Measurements from ENCODE around the gene UBXN7.
"Not testable (repeated sequence)": the region's sequence is repeated elsewhere in the genome, so short reads cannot be mapped to it uniquely, and the experiment has no call there.

The UBXN7 gene

GRCh38 chr3:196354132-196354531, 78.1 kb downstream of the UBXN7 start:
- no peak for DNase-seq

- DNase-seq, result no peak
Measured at GRCh38 chr3:196351541-196351940, 80.7 kb downstream of the UBXN7 start.

GRCh38 chr3:196350067-196350466, 82.2 kb downstream of the UBXN7 start:
- DNase-seq, result no peak

GRCh38 chr3:196348698-196349097, 83.5 kb downstream of the UBXN7 start:
- DNase-seq, result no peak

GRCh38 chr3:196344663-196345062, 87.6 kb downstream of the UBXN7 start:
- DNase-seq, result no peak

GRCh38 chr3:196343917-196344316, 88.3 kb downstream of the UBXN7 start:
- DNase-seq, result not testable (repeated sequence)

- DNase-seq, result no peak
Measured at GRCh38 chr3:196341137-196341536, 91.1 kb downstream of the UBXN7 start.

- DNase-seq, result no peak
Measured at GRCh38 chr3:196340466-196340865, 91.8 kb downstream of the UBXN7 start.

- DNase-seq, result no peak
Measured at GRCh38 chr3:196339493-196340254, 92.6 kb downstream of the UBXN7 start.

GRCh38 chr3:196339044-196339443, 93.2 kb downstream of the UBXN7 start:
- DNase-seq, result no peak

GRCh38 chr3:196336319-196337145, 95.7 kb downstream of the UBXN7 start:
- no peak for DNase-seq

GRCh38 chr3:196335503-196335948, 96.7 kb downstream of the UBXN7 start:
- DNase-seq, result no peak

- no peak for DNase-seq
Measured at GRCh38 chr3:196334982-196335381, 97.2 kb downstream of the UBXN7 start.

- no peak for DNase-seq
Measured at GRCh38 chr3:196332168-196332567, 100.1 kb downstream of the UBXN7 start.

- no peak for DNase-seq
Measured at GRCh38 chr3:196327405-196327804, 104.8 kb downstream of the UBXN7 start.

- DNase-seq, result no peak
Measured at GRCh38 chr3:196326936-196327335, 105.3 kb downstream of the UBXN7 start.

GRCh38 chr3:196323691-196324090, 108.5 kb downstream of the UBXN7 start:
- DNase-seq, result no peak

GRCh38 chr3:196323016-196323415, 109.2 kb downstream of the UBXN7 start:
- DNase-seq, result no peak

- no peak for DNase-seq
Measured at GRCh38 chr3:196321162-196321561, 111.1 kb downstream of the UBXN7 start.

- no peak for DNase-seq
Measured at GRCh38 chr3:196320137-196320536, 112.1 kb downstream of the UBXN7 start.

GRCh38 chr3:196317687-196318467, 114.3 kb downstream of the UBXN7 start, which contains the start of gene DYNLT2B:
TSS of gene DYNLT2B (minus strand) at chr3:196318240. CDS start at chr3:196318152, 88 bp downstream.
- DNase-seq, result peak; percentile 55

GRCh38 chr3:196316799-196317686, 115.2 kb downstream of the UBXN7 start:
- not testable (repeated sequence) for DNase-seq
